Dendritic cell treated with granulocyte-macrophage colony-stimulating factor and Interleukin-4, amounts not matched to agents 40 ng/mL and 50 ng/mL, for 4 days (primary cell): ENCODE measurements around the gene SCAPER.
"Not testable (repeated sequence)": the region's sequence is repeated elsewhere in the genome, so short reads cannot be mapped to it uniquely, and the experiment has no call there.

Source experiments
- H3K27ac Mint-ChIP-seq: one replicate; pipeline ENCODE4 v1.8.0; 2022; ENCODE audit warnings: mild to moderate bottlenecking, mixed read lengths
- H3K27me3 Mint-ChIP-seq: one replicate; pipeline ENCODE4 v1.8.0; 2022; ENCODE audit warnings: mild to moderate bottlenecking, mixed read lengths
- H3K36me3 Mint-ChIP-seq: one replicate; pipeline ENCODE4 v1.8.0; 2022; ENCODE audit warnings: low read depth, mixed read lengths
- H3K4me1 Mint-ChIP-seq: one replicate; pipeline ENCODE4 v1.8.0; 2022; ENCODE audit warnings: low read depth, mixed read lengths
- H3K4me3 Mint-ChIP-seq: one replicate; pipeline ENCODE4 v1.8.0; 2022; ENCODE audit warnings: mild to moderate bottlenecking, moderate library complexity, mixed read lengths
- H3K9me3 Mint-ChIP-seq: one replicate; pipeline ENCODE4 v1.8.0; 2022; ENCODE audit warnings: mixed read lengths
- intact Hi-C: fragments of 100-400 bp; cut with micrococcal nuclease; formaldehyde crosslinking; loops from one replicate; pipeline ENCODE4 v1.15.0; 2022

Gene SCAPER

GRCh38 chr15:76932135-76932966 lies 27.2 kb upstream of the SCAPER start:
- Mint-ChIP-seq H3K36me3 (peaks cover 15% of the 10 kb centered on the region), H3K27ac (peak overlapping the region; percentile 75), H3K4me3 (peak overlapping the region; percentile 80), H3K9me3 (no peaks in the 10 kb centered on the region), H3K27me3 (no peaks in the 10 kb centered on the region), H3K4me1 (peaks cover 10% of the 10 kb centered on the region)
- intact Hi-C loops, result no loop called here

- Mint-ChIP-seq H3K27ac (peak within 1 kb of the TSS; percentile 75), H3K4me1 (peaks cover 10% of the 10 kb centered on the region), H3K27me3 (no peaks in the 10 kb centered on the region), H3K4me3 (peak within 1 kb of the TSS; percentile 80), H3K9me3 (no peaks in the 10 kb centered on the region), H3K36me3 (peaks cover 13% of the 10 kb centered on the region)
- intact Hi-C loops, result loop anchor here (2.0 kb wide), 1 partner anchor 27 kb away; the partner anchor contains the start of gene SCAPER
Measured at GRCh38 chr15:76931397-76932134, 26.4 kb upstream of the SCAPER start, which contains the start of gene RCN2. TSS of gene RCN2 (plus strand) at chr15:76931749. CDS start at chr15:76931842, 93 bp downstream.

DNA sequence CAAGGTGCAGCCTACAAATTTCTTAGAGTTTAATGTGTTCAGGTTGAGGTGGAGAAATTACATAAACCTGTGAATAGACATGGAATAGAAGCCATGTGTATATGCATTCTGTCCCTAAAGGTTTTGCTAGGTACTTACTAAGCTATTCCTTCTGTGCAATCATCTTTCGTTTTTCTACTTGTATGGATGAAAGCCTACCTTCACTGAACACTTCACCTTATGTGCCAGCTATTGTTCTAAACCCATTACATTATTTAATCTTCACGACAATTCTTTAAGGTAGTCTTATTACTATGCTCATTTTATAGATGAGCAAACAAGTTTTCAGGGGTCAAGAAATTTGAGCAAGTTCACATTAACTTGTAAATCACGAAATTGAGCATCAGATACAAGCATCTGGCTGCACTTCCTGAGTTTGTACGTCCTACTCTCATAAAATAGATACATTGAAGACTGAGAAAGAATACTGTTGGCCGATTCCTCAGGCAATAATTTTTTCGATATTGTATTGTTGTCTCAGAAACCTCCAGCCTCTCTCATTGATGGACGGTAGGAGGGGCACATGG lies 25.8 kb upstream of the SCAPER start:
- H3K36me3 Mint-ChIP-seq, result peaks cover 11% of the 10 kb centered on the region
- H3K4me3 Mint-ChIP-seq, result peak overlapping the region; percentile 80
- H3K27me3 Mint-ChIP-seq, result no peaks in the 10 kb centered on the region
- peak overlapping the region; percentile 75 for H3K27ac Mint-ChIP-seq
- intact Hi-C loops, result loop anchor here (2.0 kb wide), 1 partner anchor 26 kb away; the partner anchor contains the start of gene SCAPER
- H3K4me1 Mint-ChIP-seq, result peaks cover 10% of the 10 kb centered on the region
- no peaks in the 10 kb centered on the region for H3K9me3 Mint-ChIP-seq

DNA sequence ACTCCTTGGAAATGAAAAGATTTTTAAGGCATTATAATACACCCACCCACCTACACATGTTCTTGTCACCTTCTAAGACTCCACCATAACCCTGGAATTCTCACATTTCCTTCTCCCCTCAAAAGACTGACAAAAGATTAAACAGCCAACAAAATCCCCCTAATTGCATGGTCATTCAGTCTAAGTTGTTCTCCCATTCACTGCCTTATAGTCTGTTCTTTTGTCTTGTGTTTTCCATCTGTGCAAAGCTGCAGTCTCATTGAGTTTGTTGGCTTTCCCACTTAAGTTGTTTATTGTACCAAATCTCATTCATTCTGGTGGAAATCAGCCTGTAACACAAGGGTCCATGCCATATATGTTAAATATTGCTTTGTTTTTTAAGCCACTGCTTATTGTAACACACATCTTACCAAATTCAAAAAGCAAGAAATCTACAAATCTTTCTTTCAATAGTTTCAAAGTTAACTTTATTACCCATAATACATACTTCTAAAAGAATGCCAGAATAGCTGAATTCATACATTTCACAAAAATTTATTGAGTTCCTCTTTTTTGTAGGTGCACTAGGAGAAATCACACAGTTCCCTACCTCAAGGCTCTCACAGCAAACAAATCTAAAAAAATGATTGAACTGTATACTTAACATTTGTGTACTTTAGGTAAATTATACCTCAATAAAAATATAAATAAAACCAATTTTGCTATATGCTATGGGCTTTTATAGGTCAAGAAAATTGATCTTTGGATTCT lies 24.0 kb upstream of the SCAPER start:
- no peaks in the 10 kb centered on the region for H3K36me3 Mint-ChIP-seq
- H3K9me3 Mint-ChIP-seq, result no peaks in the 10 kb centered on the region

DNA sequence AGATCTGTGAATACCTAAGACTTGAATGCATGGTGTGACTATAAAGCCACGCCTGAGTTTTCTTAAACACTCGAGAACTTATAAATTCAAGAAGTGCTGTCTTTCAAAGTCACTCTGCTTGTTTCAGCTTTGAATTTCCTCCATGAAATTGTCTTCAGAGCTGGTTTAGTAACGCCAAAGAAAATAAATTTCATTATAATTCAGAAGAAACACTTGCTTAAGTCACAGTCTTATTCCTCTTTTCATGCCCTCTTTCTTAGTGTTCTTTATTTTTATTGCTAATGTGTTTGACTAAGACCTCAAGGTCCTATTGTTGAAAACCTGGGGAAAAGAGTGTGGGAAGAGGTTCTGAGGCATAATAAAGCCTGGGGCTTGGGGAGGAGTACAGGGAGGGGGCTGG lies 23.1 kb upstream of the SCAPER start:
- Mint-ChIP-seq H3K27ac (no peak overlapping the region), H3K9me3 (no peaks in the 10 kb centered on the region), H3K36me3 (no peaks in the 10 kb centered on the region), H3K4me3 (no peak overlapping the region), H3K27me3 (no peaks in the 10 kb centered on the region), H3K4me1 (peaks cover 10% of the 10 kb centered on the region)
- intact Hi-C loops, result no loop called here

More for the DNA sequence above, 24.0 kb upstream of the SCAPER start:
- intact Hi-C loops, result no loop called here
- Mint-ChIP-seq H3K4me3 (no peak overlapping the region), H3K4me1 (peaks cover 10% of the 10 kb centered on the region), H3K27me3 (no peaks in the 10 kb centered on the region), H3K27ac (no peak overlapping the region)

DNA sequence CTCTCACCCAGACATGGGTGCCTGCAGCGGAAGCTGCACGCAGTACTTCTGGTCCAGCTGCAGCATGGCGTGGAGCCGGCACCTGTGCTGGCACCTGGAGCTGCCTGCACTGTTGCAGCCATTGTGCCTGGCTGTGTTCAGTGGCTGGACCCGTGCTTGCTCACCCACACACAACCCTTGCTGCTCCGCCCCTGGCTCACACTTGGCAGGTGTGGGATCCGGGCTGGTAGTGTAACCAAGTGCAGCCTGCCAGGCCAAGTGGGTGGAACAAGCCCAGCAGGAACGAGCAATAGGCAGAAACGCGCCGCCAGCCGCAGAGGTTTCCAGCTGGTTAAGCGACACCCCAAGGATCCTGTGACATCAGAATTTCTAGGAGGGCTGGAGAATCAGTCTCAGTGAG lies 11.2 kb upstream of the SCAPER start:
- Mint-ChIP-seq H3K4me1 (no peaks in the 10 kb centered on the region), H3K27me3 (peaks cover 12% of the 10 kb centered on the region), H3K4me3 (no peak overlapping the region), H3K36me3 (no peaks in the 10 kb centered on the region), H3K27ac (no peak overlapping the region), H3K9me3 (no peaks in the 10 kb centered on the region)
- intact Hi-C loops, result no loop called here

DNA sequence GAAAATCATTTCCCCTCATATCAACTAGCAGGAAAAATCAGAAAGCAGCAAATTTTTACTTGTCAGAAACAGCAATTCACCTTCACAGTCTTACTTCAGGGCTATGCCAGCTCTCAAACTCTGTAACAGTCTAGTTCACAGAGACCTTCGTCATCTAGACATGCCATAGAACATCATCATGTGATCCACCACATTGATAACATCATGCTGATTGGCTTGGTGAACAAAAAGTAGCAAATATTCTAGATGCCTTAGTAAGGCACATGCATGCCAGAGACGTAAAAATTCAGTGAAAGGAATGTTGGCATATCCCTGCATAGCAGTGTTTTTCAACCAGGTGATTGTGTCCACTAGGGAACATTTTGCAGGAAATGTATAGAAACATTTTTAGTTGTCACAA lies 8.6 kb upstream of the SCAPER start:
- Mint-ChIP-seq H3K27ac (no peak overlapping the region), H3K4me1 (no peaks in the 10 kb centered on the region), H3K9me3 (no peaks in the 10 kb centered on the region), H3K36me3 (no peaks in the 10 kb centered on the region), H3K4me3 (no peak overlapping the region), H3K27me3 (peaks cover 11% of the 10 kb centered on the region)
- intact Hi-C loops, result no loop called here

DNA sequence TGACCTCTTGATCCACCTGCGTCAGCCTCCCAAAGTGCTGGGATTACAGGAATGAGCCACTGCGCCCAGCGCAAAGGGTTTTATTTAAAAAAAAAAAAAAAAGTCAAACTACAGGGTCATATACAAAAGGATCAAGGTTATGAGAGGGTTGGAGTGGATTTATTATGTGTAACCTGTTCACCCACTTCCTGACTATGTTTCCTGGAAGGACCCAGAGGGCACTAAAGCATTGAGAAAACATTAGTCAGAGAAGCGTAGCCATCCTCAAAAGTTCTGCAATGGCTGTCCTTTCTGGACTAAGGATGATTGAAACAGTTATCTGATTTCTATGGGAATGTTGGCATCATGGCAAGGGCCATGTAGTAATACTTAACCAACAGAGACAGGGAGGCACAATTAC lies 7.3 kb upstream of the SCAPER start:
- Mint-ChIP-seq H3K36me3 (no peaks in the 10 kb centered on the region), H3K9me3 (no peaks in the 10 kb centered on the region), H3K27ac (no peak overlapping the region), H3K27me3 (peaks cover 9% of the 10 kb centered on the region), H3K4me1 (peaks cover 10% of the 10 kb centered on the region), H3K4me3 (no peak overlapping the region)
- intact Hi-C loops, result no loop called here

GRCh38 chr15:76905855-76906254 lies 715 bp upstream of the SCAPER start:
- Mint-ChIP-seq H3K27me3 (peaks cover 5% of the 10 kb centered on the region), H3K27ac (peak overlapping the region; percentile 87), H3K36me3 (peaks cover 6% of the 10 kb centered on the region), H3K4me1 (peaks cover 42% of the 10 kb centered on the region), H3K9me3 (no peaks in the 10 kb centered on the region), H3K4me3 (peak overlapping the region; percentile 90)
- intact Hi-C loops, result loop anchor here (2.0 kb wide), 1 partner anchor 25 kb away; the partner anchor contains the start of gene RCN2

DNA sequence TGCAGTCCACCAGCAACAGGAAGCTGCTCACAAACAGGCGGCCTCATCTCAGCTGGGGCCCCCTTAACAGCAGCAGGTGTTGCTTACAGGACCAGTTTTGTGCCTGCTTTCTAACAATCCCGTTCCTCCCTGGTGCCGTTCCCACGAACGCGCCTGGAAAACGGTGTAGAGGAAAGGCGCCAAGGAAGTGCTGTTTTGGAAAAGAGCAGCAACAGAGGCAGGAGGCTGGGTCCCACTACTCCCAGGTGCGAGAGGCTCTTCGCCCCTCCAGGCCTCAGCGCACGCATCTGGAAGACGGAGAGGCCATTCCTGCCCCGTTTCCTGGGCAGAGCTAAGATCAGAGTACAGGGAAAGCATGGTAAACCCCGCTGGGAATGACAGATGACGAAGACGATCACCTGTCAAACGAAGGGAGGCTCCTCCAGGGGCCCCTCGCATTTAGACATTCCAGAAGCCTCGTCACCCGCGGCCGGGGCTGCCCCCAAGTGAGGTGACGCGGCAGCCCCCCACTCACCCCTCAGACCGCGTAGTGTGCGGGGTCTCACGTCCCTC lies 603 bp downstream of the SCAPER start:
- H3K27ac Mint-ChIP-seq, result peak overlapping the region; percentile 87
- peaks cover 42% of the 10 kb centered on the region for H3K4me1 Mint-ChIP-seq

GRCh38 chr15:76903251-76903681 lies 1.9 kb downstream of the SCAPER start:
- Mint-ChIP-seq H3K9me3 (no peaks in the 10 kb centered on the region), H3K36me3 (peaks cover 12% of the 10 kb centered on the region), H3K4me1 (peaks cover 44% of the 10 kb centered on the region), H3K27ac (peak overlapping the region; percentile 60), H3K4me3 (no peak overlapping the region), H3K27me3 (peaks cover 5% of the 10 kb centered on the region)
- intact Hi-C loops, result no loop called here

More for the DNA sequence above, 603 bp downstream of the SCAPER start:
- H3K36me3 Mint-ChIP-seq, result peaks cover 8% of the 10 kb centered on the region
- intact Hi-C loops, result loop anchor here (2.0 kb wide), 1 partner anchor 26 kb away; the partner anchor contains the start of gene RCN2
- H3K9me3 Mint-ChIP-seq, result no peaks in the 10 kb centered on the region
- peaks cover 5% of the 10 kb centered on the region for H3K27me3 Mint-ChIP-seq
- peak overlapping the region; percentile 90 for H3K4me3 Mint-ChIP-seq

DNA sequence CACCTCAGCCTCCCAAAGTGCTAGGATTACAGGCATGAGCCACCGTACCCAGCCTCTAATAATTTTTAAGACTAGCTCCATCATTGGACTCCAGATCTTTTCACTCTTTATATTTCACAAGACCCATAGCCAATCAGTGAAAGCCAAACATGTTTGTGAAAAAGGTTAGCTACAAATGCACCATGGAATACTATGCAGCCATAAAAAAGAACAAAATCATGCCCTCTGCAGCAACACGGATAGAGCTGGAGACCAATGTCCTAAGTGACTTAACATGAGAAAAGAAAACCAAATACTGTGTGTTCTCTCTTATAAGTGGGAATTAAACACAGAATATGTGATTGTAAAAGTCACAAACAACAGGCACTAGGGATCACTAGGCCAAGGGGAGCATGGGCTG lies 3.2 kb downstream of the SCAPER start:
- Mint-ChIP-seq H3K27me3 (peaks cover 5% of the 10 kb centered on the region), H3K9me3 (no peaks in the 10 kb centered on the region), H3K27ac (no peak overlapping the region), H3K4me1 (peaks cover 38% of the 10 kb centered on the region), H3K4me3 (no peak overlapping the region), H3K36me3 (peaks cover 12% of the 10 kb centered on the region)
- intact Hi-C loops, result no loop called here

DNA sequence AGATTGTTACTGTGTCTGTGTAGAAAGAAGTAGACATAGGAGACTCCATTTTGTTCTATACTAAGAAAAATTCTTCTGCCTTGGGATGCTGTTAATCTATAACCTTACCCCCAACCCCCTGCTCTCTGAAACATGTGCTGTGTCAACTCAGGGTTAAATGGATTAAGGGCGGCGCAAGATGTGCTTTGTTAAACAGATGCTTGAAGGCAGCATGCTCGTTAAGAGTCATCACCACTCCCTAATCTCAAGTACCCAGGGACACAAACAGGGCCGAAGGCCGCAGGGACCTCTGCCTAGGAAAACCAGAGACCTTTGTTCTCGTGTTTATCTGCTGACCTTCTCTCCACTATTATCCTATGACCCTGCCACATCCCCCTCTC lies 5.2 kb downstream of the SCAPER start:
- H3K4me3 Mint-ChIP-seq, H3K36me3 Mint-ChIP-seq, H3K27me3 Mint-ChIP-seq, H3K9me3 Mint-ChIP-seq, H3K27ac Mint-ChIP-seq, intact Hi-C loops: not testable (repeated sequence)
- peaks cover 30% of the 10 kb centered on the region for H3K4me1 Mint-ChIP-seq
